Thymus (tissue), 11 donors: Measurements from ENCODE around the gene PRKCA. TPM values are rescaled to one million over a fixed set of nuclear protein-coding genes. Genes with fewer than 3 reads are reported as not detected.

Experiments
- DNase-seq, 9 donors: peaks; one replicate each; pipeline ENCODE4 v3.0.0-alpha.2; 2013; ENCODE audit warnings: low spot score in 9 of 9, low read depth in 6 of 9, missing footprints in 1 of 9
- H3K27ac ChIP-seq, 2 donors: one replicate each; pipeline ENCODE4 v1.5.1; 2013; ENCODE audit warnings: control low read depth in 1 of 2, low read depth in 1 of 2, low read length in 1 of 2, mild to moderate bottlenecking in 1 of 2, moderate library complexity in 1 of 2
- H3K27me3 ChIP-seq, 2 donors: one replicate each; pipeline ENCODE4 v1.5.1; 2013; ENCODE audit warnings: low read length in 1 of 2; ENCODE audit not compliant: control insufficient read depth in 2 of 2, insufficient read depth in 1 of 2
- H3K36me3 ChIP-seq, 2 donors: one replicate each; pipeline ENCODE4 v1.5.1; 2013; ENCODE audit warnings: low read length in 1 of 2, mild to moderate bottlenecking in 1 of 2, moderate library complexity in 1 of 2; ENCODE audit not compliant: control insufficient read depth in 2 of 2, insufficient read depth in 2 of 2
- H3K4me1 ChIP-seq, 2 donors: one replicate each; pipeline ENCODE4 v1.5.1; 2013; ENCODE audit warnings: low read length in 2 of 2; ENCODE audit not compliant: control insufficient read depth in 2 of 2, insufficient read depth in 2 of 2
- H3K4me3 ChIP-seq, 2 donors: one replicate each; pipeline ENCODE4 v1.5.1; 2013; ENCODE audit warnings: low read length in 2 of 2, control low read depth in 1 of 2, mild to moderate bottlenecking in 1 of 2
- H3K9me3 ChIP-seq, 2 donors: one replicate each; pipeline ENCODE4 v1.5.1; 2013; ENCODE audit warnings: low read length in 1 of 2, mild to moderate bottlenecking in 1 of 2; ENCODE audit not compliant: control insufficient read depth in 2 of 2, insufficient read depth in 1 of 2
- WGBS: extraction: QIAGEN DNeasy Blood & Tissue Kit; methylation state at CpG from one replicate; pipeline ENCODE4 v1.1.7; 2013; 5-methylcytosine and 5-hydroxymethylcytosine counted together
- polyA plus RNA-seq: library from polyadenylated mRNA; stranded (reverse); fragments of 200-250 nt; gene quantifications from one replicate; pipeline ENCODE4 v1.2.3, GENCODE V29; 2013
- total RNA-seq: library from RNA; stranded (reverse); fragments of 120-200 nt; gene quantifications from one replicate; pipeline ENCODE4 v1.2.4, GENCODE V29; 2013
- donor health status: healthy.

Gene PRKCA
- total and polyA plus RNA-seq, 2 donors: 2.7 to 3.2 TPM

GRCh38 chr17:66494023-66494803, 191.8 kb downstream of the PRKCA start:
- no peak overlapping the region for H3K4me3 ChIP-seq
- peak in 2 of 9 donors; percentile 10 to 31 for DNase-seq
- peaks cover 0 to 3% of the 10 kb centered on the region in 2 donors for H3K4me1 ChIP-seq
- no peaks in the 10 kb centered on the region for H3K36me3 ChIP-seq
- no peaks in the 10 kb centered on the region for H3K27me3 ChIP-seq
- no peak overlapping the region for H3K27ac ChIP-seq
- 88% methylated on average over 5 of the region's 5 CpGs for WGBS
- no peaks in the 10 kb centered on the region for H3K9me3 ChIP-seq

GRCh38 chr17:66495035-66495434, 192.6 kb downstream of the PRKCA start:
- DNase-seq: no peak
- no peaks in the 10 kb centered on the region for H3K36me3 ChIP-seq
- H3K4me1 ChIP-seq: peaks cover 0 to 3% of the 10 kb centered on the region in 2 donors
- H3K27me3 ChIP-seq: no peaks in the 10 kb centered on the region
- 97% methylated on average over 2 of the region's 2 CpGs for WGBS
- H3K9me3 ChIP-seq: no peaks in the 10 kb centered on the region
- H3K27ac ChIP-seq: no peak overlapping the region
- H3K4me3 ChIP-seq: no peak overlapping the region

- peaks cover 0 to under 1% of the 10 kb centered on the region in 2 donors for H3K4me1 ChIP-seq
- WGBS: 97% methylated on average over 5 of the region's 5 CpGs
- no peak overlapping the region for H3K4me3 ChIP-seq
- H3K9me3 ChIP-seq: no peaks in the 10 kb centered on the region
- H3K27ac ChIP-seq: no peak overlapping the region
- no peak for DNase-seq
- no peaks in the 10 kb centered on the region for H3K36me3 ChIP-seq
- H3K27me3 ChIP-seq: no peaks in the 10 kb centered on the region
Observed at GRCh38 chr17:66496306-66496705, 193.9 kb downstream of the PRKCA start.

GRCh38 chr17:66498580-66498979, 196.2 kb downstream of the PRKCA start:
- WGBS: 96% methylated on average over 5 of the region's 5 CpGs
- Histone ChIP-seq H3K27me3 (no peaks in the 10 kb centered on the region), H3K36me3 (no peaks in the 10 kb centered on the region), H3K9me3 (no peaks in the 10 kb centered on the region), H3K27ac (no peak overlapping the region), H3K4me3 (no peak overlapping the region), H3K4me1 (no peaks in the 10 kb centered on the region)
- DNase-seq: no peak

GRCh38 chr17:66506641-66507040, 204.2 kb downstream of the PRKCA start:
- Histone ChIP-seq H3K27ac (no peak overlapping the region), H3K9me3 (no peaks in the 10 kb centered on the region), H3K36me3 (no peaks in the 10 kb centered on the region), H3K4me1 (peaks cover 0 to 3% of the 10 kb centered on the region in 2 donors), H3K27me3 (no peaks in the 10 kb centered on the region), H3K4me3 (no peak overlapping the region)
- WGBS: 97% methylated on average over 6 of the region's 6 CpGs
- no peak for DNase-seq

- WGBS: 80% methylated on average over 7 of the region's 7 CpGs
- H3K27ac ChIP-seq: no peak overlapping the region
- no peak for DNase-seq
- no peaks in the 10 kb centered on the region for H3K27me3 ChIP-seq
- peaks cover 0 to 3% of the 10 kb centered on the region in 2 donors for H3K4me1 ChIP-seq
- H3K4me3 ChIP-seq: no peak overlapping the region
- H3K9me3 ChIP-seq: no peaks in the 10 kb centered on the region
- H3K36me3 ChIP-seq: no peaks in the 10 kb centered on the region
Observed at GRCh38 chr17:66507103-66507923, 204.9 kb downstream of the PRKCA start.

GRCh38 chr17:66507982-66508760, 205.8 kb downstream of the PRKCA start:
- no peak for DNase-seq
- Histone ChIP-seq H3K4me3 (no peak overlapping the region), H3K4me1 (peaks cover 0 to 3% of the 10 kb centered on the region in 2 donors), H3K27me3 (no peaks in the 10 kb centered on the region), H3K27ac (no peak overlapping the region), H3K36me3 (no peaks in the 10 kb centered on the region), H3K9me3 (no peaks in the 10 kb centered on the region)
- WGBS: 92% methylated on average over 10 of the region's 10 CpGs

GRCh38 chr17:66508896-66509844, 206.8 kb downstream of the PRKCA start:
- Histone ChIP-seq H3K27ac (no peak overlapping the region), H3K36me3 (no peaks in the 10 kb centered on the region)

More at GRCh38 chr17:66508896-66509844, 206.8 kb downstream of the PRKCA start:
- no peak for DNase-seq
- H3K4me3 ChIP-seq: no peak overlapping the region
- peaks cover 0 to 3% of the 10 kb centered on the region in 2 donors for H3K4me1 ChIP-seq
- H3K27me3 ChIP-seq: no peaks in the 10 kb centered on the region
- H3K9me3 ChIP-seq: no peaks in the 10 kb centered on the region
- 87% methylated on average over 8 of the region's 8 CpGs for WGBS
